SK-N-SH treated with all-trans-retinoic acid at 6 μM for 48 hours (cell line): ENCODE data around the gene KIZ.

ENCODE experiments used
- ATAC-seq: fragments of 200-7000 bp; cut with Tn5 transposase; 3 replicates; pipeline ENCODE4 v1.9.1; 2020; ENCODE audit warnings: mild to moderate bottlenecking, moderate library complexity
- ARNTL ChIP-seq: fragments of 450-650 bp; formaldehyde crosslinking; IDR thresholded peaks from 2 replicates; pipeline ENCODE4 v1.5.0; 2020; ENCODE audit warnings: low read depth, mild to moderate bottlenecking, moderate library complexity, borderline replicate concordance
- BACH2 ChIP-seq: fragments of 250-450 bp; sonication (Bioruptor Pico); IDR thresholded peaks from 2 replicates; pipeline ENCODE4 v1.9.0; 2021; ENCODE audit warnings: mild to moderate bottlenecking, borderline replicate concordance
- GLIS3 ChIP-seq: fragments of 250-450 bp; sonication (Bioruptor Pico); IDR thresholded peaks from 2 replicates; pipeline ENCODE4 v1.5.0; 2020; ENCODE audit warnings: mild to moderate bottlenecking, moderate library complexity
- ISL1 ChIP-seq: fragments of 250-450 bp; sonication (Bioruptor Pico); IDR thresholded peaks from 2 replicates; pipeline ENCODE4 v2.1.2; 2022; ENCODE audit warnings: mild to moderate bottlenecking, moderate library complexity
- OSR1 ChIP-seq: fragments of 250-450 bp; sonication (Bioruptor Pico); IDR thresholded peaks from 2 replicates; pipeline ENCODE4 v1.8.0; 2022; ENCODE audit warnings: moderate library complexity, mild to moderate bottlenecking, inconsistent platforms
- PPARA ChIP-seq: fragments of 250-450 bp; sonication (Bioruptor Pico); IDR thresholded peaks from 2 replicates; pipeline ENCODE4 v1.5.0; 2020; ENCODE audit warnings: mild to moderate bottlenecking, borderline replicate concordance
- RARB ChIP-seq: fragments of 250-450 bp; sonication (Bioruptor Pico); IDR thresholded peaks from 2 replicates; pipeline ENCODE4 v1.8.0; 2021; ENCODE audit warnings: mild to moderate bottlenecking, moderate library complexity
- SNAI2 ChIP-seq: fragments of 250-450 bp; sonication (Bioruptor Pico); IDR thresholded peaks from 2 replicates; pipeline ENCODE4 v1.5.0; 2020; ENCODE audit warnings: mild to moderate bottlenecking, moderate library complexity
- TOX ChIP-seq: fragments of 250-450 bp; sonication (Bioruptor Pico); IDR thresholded peaks from 2 replicates; pipeline ENCODE4 v1.8.0; 2021; ENCODE audit warnings: mild to moderate bottlenecking, moderate library complexity, borderline replicate concordance
- ZC3H10 ChIP-seq: fragments of 250-450 bp; sonication (Bioruptor Pico); IDR thresholded peaks from 2 replicates; pipeline ENCODE4 v1.5.1; 2021; ENCODE audit warnings: mild to moderate bottlenecking, moderate library complexity
- ZFP3 ChIP-seq: fragments of 250-450 bp; sonication (Bioruptor Pico); IDR thresholded peaks from 2 replicates; pipeline ENCODE4 v1.5.0; 2020; ENCODE audit warnings: mild to moderate bottlenecking, moderate library complexity
- ZFP30 ChIP-seq: fragments of 450-650 bp; formaldehyde crosslinking; IDR thresholded peaks from 2 replicates; pipeline ENCODE4 v1.5.0; 2022; ENCODE audit warnings: mild to moderate bottlenecking, moderate library complexity
- ZNF70 ChIP-seq: fragments of 450-650 bp; formaldehyde crosslinking; IDR thresholded peaks from 2 replicates; pipeline ENCODE4 v1.5.0; 2020; ENCODE audit warnings: mild to moderate bottlenecking, moderate library complexity
- ZNF8 ChIP-seq: fragments of 450-650 bp; formaldehyde crosslinking; IDR thresholded peaks from 2 replicates; pipeline ENCODE4 v1.5.0; 2020; ENCODE audit warnings: mild to moderate bottlenecking, moderate library complexity
- TF ChIP-seq, protein P1 (sequence below): fragments of 250-450 bp; sonication (Bioruptor Pico); IDR thresholded peaks from 2 replicates; pipeline ENCODE4 v1.5.1; 2020; ENCODE audit warnings: low read depth, mild to moderate bottlenecking, moderate library complexity
- TF ChIP-seq, protein P2 (sequence below): fragments of 250-450 bp; sonication (Bioruptor Pico); IDR thresholded peaks from 2 replicates; pipeline ENCODE4 v1.5.0; 2020; ENCODE audit warnings: mild to moderate bottlenecking, moderate library complexity
- TF ChIP-seq, protein P3 (sequence below): fragments of 250-450 bp; sonication (Bioruptor Pico); IDR thresholded peaks from 2 replicates; pipeline ENCODE4 v1.8.0; 2020; ENCODE audit warnings: mild to moderate bottlenecking, moderate library complexity, borderline replicate concordance
- TF ChIP-seq, protein P4 (sequence below): fragments of 250-450 bp; sonication (Bioruptor Pico); IDR thresholded peaks from 2 replicates; pipeline ENCODE4 v1.8.0; 2021; ENCODE audit warnings: low read depth, mild to moderate bottlenecking, moderate library complexity, borderline replicate concordance

KIZ gene

DNA sequence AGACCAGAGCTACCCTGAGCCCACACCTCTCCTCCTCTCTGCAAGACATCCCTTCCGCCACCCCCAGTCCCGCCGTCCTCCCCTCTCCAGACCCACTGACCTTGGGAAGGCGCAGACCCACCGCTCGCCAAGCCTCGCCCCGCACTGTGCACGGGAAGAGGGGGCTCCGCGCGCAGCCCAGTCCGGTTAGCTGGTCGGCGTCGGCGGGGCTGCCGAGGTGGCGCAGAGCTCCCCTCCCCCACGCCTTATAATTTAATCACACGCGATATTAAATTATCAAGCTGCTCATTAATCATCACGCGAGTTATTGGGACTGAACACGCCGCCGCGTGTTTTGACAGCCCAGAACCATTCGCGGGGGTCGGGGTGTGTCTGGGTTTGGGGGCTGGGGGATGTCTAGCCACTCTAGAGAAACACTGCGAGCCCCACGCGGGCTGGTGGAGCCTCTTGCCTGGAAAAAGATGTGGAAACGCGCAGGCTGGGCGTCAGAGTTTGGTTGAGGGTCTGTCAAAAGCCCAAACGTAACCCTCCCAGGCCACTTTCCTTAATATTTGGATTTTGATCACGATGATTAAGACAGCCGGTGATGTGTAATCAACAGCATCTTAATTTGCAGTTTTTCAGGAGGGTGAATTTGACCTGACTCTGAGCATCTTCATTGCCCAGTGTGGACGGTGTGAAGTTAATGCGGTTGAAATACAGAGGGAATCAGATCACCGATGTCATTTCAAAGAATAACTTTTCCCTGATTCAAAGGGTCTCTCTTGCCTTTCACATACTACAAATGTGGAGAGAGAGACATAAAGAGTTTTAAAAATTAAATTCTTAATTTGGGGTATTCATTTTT is 19.5 kb upstream of the KIZ start, which contains the start of gene LINC00237:
TSS of gene LINC00237 (minus strand) at position 188 of the 847 bp plus-strand sequence.
- TF ChIP-seq OSR1 (CRISPR knock-in tag) (no peak), ISL1 (CRISPR knock-in tag) (no peak), RARB (no peak), ZFP30 (CRISPR knock-in tag) (no peak), ZNF8 (CRISPR knock-in tag) (no peak), ZC3H10 (no peak), GLIS3 (CRISPR knock-in tag) (no peak)
- TF ChIP-seq, protein P1, sequence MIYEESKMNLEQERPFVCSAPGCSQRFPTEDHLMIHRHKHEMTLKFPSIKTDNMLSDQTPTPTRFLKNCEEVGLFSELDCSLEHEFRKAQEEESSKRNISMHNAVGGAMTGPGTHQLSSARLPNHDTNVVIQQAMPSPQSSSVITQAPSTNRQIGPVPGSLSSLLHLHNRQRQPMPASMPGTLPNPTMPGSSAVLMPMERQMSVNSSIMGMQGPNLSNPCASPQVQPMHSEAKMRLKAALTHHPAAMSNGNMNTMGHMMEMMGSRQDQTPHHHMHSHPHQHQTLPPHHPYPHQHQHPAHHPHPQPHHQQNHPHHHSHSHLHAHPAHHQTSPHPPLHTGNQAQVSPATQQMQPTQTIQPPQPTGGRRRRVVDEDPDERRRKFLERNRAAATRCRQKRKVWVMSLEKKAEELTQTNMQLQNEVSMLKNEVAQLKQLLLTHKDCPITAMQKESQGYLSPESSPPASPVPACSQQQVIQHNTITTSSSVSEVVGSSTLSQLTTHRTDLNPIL (CRISPR knock-in tag): no peak
- TF ChIP-seq, protein P2, sequence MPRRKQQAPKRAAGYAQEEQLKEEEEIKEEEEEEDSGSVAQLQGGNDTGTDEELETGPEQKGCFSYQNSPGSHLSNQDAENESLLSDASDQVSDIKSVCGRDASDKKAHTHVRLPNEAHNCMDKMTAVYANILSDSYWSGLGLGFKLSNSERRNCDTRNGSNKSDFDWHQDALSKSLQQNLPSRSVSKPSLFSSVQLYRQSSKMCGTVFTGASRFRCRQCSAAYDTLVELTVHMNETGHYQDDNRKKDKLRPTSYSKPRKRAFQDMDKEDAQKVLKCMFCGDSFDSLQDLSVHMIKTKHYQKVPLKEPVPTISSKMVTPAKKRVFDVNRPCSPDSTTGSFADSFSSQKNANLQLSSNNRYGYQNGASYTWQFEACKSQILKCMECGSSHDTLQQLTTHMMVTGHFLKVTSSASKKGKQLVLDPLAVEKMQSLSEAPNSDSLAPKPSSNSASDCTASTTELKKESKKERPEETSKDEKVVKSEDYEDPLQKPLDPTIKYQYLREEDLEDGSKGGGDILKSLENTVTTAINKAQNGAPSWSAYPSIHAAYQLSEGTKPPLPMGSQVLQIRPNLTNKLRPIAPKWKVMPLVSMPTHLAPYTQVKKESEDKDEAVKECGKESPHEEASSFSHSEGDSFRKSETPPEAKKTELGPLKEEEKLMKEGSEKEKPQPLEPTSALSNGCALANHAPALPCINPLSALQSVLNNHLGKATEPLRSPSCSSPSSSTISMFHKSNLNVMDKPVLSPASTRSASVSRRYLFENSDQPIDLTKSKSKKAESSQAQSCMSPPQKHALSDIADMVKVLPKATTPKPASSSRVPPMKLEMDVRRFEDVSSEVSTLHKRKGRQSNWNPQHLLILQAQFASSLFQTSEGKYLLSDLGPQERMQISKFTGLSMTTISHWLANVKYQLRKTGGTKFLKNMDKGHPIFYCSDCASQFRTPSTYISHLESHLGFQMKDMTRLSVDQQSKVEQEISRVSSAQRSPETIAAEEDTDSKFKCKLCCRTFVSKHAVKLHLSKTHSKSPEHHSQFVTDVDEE (CRISPR knock-in tag): no peak
- TF ChIP-seq, protein P3, sequence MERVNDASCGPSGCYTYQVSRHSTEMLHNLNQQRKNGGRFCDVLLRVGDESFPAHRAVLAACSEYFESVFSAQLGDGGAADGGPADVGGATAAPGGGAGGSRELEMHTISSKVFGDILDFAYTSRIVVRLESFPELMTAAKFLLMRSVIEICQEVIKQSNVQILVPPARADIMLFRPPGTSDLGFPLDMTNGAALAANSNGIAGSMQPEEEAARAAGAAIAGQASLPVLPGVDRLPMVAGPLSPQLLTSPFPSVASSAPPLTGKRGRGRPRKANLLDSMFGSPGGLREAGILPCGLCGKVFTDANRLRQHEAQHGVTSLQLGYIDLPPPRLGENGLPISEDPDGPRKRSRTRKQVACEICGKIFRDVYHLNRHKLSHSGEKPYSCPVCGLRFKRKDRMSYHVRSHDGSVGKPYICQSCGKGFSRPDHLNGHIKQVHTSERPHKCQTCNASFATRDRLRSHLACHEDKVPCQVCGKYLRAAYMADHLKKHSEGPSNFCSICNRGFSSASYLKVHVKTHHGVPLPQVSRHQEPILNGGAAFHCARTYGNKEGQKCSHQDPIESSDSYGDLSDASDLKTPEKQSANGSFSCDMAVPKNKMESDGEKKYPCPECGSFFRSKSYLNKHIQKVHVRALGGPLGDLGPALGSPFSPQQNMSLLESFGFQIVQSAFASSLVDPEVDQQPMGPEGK (CRISPR knock-in tag): no peak
- ATAC-seq: no peak

DNA sequence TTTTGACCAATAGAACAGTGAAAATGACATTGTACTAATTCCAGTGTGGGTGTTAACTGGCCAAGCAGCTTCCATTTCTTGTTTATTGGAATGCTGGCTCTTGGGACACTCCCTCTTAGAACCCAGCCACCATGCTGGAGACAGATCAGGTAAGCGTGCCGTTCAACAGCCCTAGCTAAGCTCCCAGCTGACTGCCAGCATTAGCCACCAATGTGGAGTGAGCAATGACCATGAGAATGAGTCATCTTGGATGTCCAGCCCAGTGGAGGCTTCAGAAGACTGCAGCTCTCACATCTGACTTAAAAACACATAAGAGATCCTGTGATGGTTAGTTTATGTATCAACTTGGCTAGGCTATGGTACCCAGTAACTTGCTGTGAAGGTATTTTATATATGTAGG is 16.7 kb upstream of the KIZ start:
- ATAC-seq: no peak

DNA sequence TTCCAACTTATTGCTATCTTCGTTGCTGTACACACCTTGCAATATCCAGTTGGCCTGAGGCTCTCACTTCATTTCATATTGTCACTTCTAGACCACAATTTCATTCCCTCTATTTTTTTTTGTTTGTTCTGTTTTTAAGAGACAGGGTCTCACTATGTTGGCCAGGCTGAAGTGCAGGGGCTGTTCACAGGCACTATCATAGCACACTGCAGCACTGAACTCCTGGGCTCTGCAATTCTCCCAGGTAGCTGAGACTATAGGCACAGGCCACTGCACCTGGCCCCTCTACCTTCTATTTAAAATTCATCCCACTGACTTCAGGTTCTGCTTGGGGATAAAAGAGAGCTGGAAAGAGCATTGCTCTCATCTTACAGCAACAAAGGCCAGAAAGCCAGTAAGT is 15.1 kb upstream of the KIZ start:
- ATAC-seq: no peak
- TF ChIP-seq ISL1 (CRISPR knock-in tag) (no peak), ZFP3 (CRISPR knock-in tag) (no peak), ZFP30 (CRISPR knock-in tag) (no peak), ZNF8 (CRISPR knock-in tag) (no peak), OSR1 (CRISPR knock-in tag) (no peak), ARNTL (CRISPR knock-in tag) (no peak), TOX (no peak)
- TF ChIP-seq, protein P1 (CRISPR knock-in tag): no peak
- TF ChIP-seq, protein P4, sequence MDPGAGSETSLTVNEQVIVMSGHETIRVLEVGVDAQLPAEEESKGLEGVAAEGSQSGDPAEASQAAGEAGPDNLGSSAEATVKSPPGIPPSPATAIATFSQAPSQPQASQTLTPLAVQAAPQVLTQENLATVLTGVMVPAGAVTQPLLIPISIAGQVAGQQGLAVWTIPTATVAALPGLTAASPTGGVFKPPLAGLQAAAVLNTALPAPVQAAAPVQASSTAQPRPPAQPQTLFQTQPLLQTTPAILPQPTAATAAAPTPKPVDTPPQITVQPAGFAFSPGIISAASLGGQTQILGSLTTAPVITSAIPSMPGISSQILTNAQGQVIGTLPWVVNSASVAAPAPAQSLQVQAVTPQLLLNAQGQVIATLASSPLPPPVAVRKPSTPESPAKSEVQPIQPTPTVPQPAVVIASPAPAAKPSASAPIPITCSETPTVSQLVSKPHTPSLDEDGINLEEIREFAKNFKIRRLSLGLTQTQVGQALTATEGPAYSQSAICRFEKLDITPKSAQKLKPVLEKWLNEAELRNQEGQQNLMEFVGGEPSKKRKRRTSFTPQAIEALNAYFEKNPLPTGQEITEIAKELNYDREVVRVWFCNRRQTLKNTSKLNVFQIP: no peak
- TF ChIP-seq, protein P2 (CRISPR knock-in tag): no peak

More for the DNA sequence above, 16.7 kb upstream of the KIZ start:
- TF ChIP-seq TOX (no peak), ZNF70 (CRISPR knock-in tag) (no peak), SNAI2 (CRISPR knock-in tag) (no peak), RARB (no peak), PPARA (CRISPR knock-in tag) (no peak), ARNTL (CRISPR knock-in tag) (no peak), BACH2 (CRISPR knock-in tag) (no peak), ZC3H10 (no peak)
- TF ChIP-seq, protein P4: no peak
- TF ChIP-seq, protein P3 (CRISPR knock-in tag): no peak
